H9 (cell line): ENCODE data around the gene TRIM52. TPM values are rescaled to one million over a fixed set of nuclear protein-coding genes. Genes with fewer than 3 reads are reported as not detected.

ENCODE experiments used
- DNase-seq: peaks from one replicate; pipeline ENCODE4 v3.0.0-alpha.2; 2017
- H2AFZ ChIP-seq: one replicate; pipeline ENCODE4 v1.6.1; 2013; ENCODE audit warnings: mild to moderate bottlenecking, low read length, control low read depth, moderate library complexity
- H2AK5ac ChIP-seq: 2 replicates; pipeline ENCODE4 v1.6.1; 2013; ENCODE audit warnings: low read length, control low read depth, mixed read lengths; ENCODE audit not compliant: insufficient read length
- H2BK120ac ChIP-seq: one replicate; pipeline ENCODE4 v1.6.1; 2013; ENCODE audit warnings: low read depth, mild to moderate bottlenecking, low read length, control low read depth, inconsistent platforms; ENCODE audit not compliant: poor library complexity, severe bottlenecking
- H2BK12ac ChIP-seq: 2 replicates; pipeline ENCODE4 v1.6.1; 2013; ENCODE audit warnings: low read length, control low read depth, mixed read lengths, low read depth; ENCODE audit not compliant: insufficient read length
- H2BK15ac ChIP-seq: 2 replicates; pipeline ENCODE4 v1.6.1; 2013; ENCODE audit warnings: low read depth, low read length, control low read depth
- H2BK20ac ChIP-seq: one replicate; pipeline ENCODE4 v1.6.1; 2013; ENCODE audit warnings: low read depth, mild to moderate bottlenecking, low read length, control low read depth, inconsistent platforms; ENCODE audit not compliant: poor library complexity, severe bottlenecking
- H2BK5ac ChIP-seq: 2 replicates; pipeline ENCODE4 v1.6.1; 2013; ENCODE audit warnings: low read length, control low read depth, mixed read lengths; ENCODE audit not compliant: insufficient read length
- H3K14ac ChIP-seq: 2 replicates; pipeline ENCODE4 v1.6.1; 2013; ENCODE audit warnings: low read length, control low read depth; ENCODE audit not compliant: insufficient read depth
- H3K18ac ChIP-seq: 2 replicates; pipeline ENCODE4 v1.6.1; 2013; ENCODE audit warnings: low read depth, mild to moderate bottlenecking, mixed read lengths, low read length, control low read depth; ENCODE audit not compliant: insufficient read length
- H3K23ac ChIP-seq: 2 replicates; pipeline ENCODE4 v1.6.1; 2013; ENCODE audit warnings: low read length, control low read depth, mixed read lengths, low read depth; ENCODE audit not compliant: insufficient read length
- H3K23me2 ChIP-seq: 2 replicates; pipeline ENCODE4 v1.6.1; 2013; ENCODE audit warnings: low read depth, mild to moderate bottlenecking, mixed read lengths, low read length, control low read depth; ENCODE audit not compliant: insufficient read length, poor library complexity, severe bottlenecking
- H3K27ac ChIP-seq: 2 replicates; pipeline ENCODE4 v1.5.1; 2013; ENCODE audit warnings: low read length, control low read depth, mixed read lengths, low read depth; ENCODE audit not compliant: insufficient read length
- H3K27me3 ChIP-seq: 2 replicates; pipeline ENCODE4 v1.6.1; 2013; ENCODE audit warnings: low read length, control low read depth, inconsistent platforms; ENCODE audit not compliant: insufficient read depth
- H3K4ac ChIP-seq: 2 replicates; pipeline ENCODE4 v1.6.1; 2013; ENCODE audit warnings: low read depth, mild to moderate bottlenecking, control low read depth, inconsistent platforms, low read length, moderate library complexity
- H3K4me1 ChIP-seq: 2 replicates; pipeline ENCODE4 v1.6.1; 2013; ENCODE audit warnings: low read length, control low read depth, inconsistent platforms; ENCODE audit not compliant: insufficient read depth
- H3K4me2 ChIP-seq: 2 replicates; pipeline ENCODE4 v1.6.1; 2013; ENCODE audit warnings: low read length, control low read depth, mixed read lengths; ENCODE audit not compliant: insufficient read length, insufficient read depth
- H3K56ac ChIP-seq: 2 replicates; pipeline ENCODE4 v1.6.1; 2013; ENCODE audit warnings: low read depth, mild to moderate bottlenecking, mixed read lengths, low read length, control low read depth; ENCODE audit not compliant: insufficient read length
- H3K79me1 ChIP-seq: 2 replicates; pipeline ENCODE4 v1.6.1; 2013; ENCODE audit warnings: low read depth, mild to moderate bottlenecking, moderate library complexity, low read length, control low read depth, inconsistent platforms; ENCODE audit not compliant: insufficient read depth, poor library complexity, severe bottlenecking
- H3K79me2 ChIP-seq: 2 replicates; pipeline ENCODE4 v1.6.1; 2013; ENCODE audit warnings: low read length, control low read depth, inconsistent platforms; ENCODE audit not compliant: insufficient read depth
- H3K9ac ChIP-seq: 2 replicates; pipeline ENCODE4 v1.6.1; 2013; ENCODE audit warnings: low read length, control low read depth, mixed read lengths; ENCODE audit not compliant: insufficient read length; ENCODE audit errors: extremely low read depth
- H3K9me3 ChIP-seq: one replicate; pipeline ENCODE4 v1.6.1; 2013; ENCODE audit warnings: low read depth, low read length, inconsistent platforms; ENCODE audit not compliant: control insufficient read depth
- H3T11ph ChIP-seq: one replicate; pipeline ENCODE4 v1.6.1; 2013; ENCODE audit warnings: mild to moderate bottlenecking, low read length, control low read depth, inconsistent platforms
- H4K20me1 ChIP-seq: one replicate; pipeline ENCODE4 v1.6.1; 2013; ENCODE audit not compliant: control insufficient read depth, insufficient read length, insufficient read depth
- H4K5ac ChIP-seq: 2 replicates; pipeline ENCODE4 v1.6.1; 2013; ENCODE audit warnings: low read depth, mild to moderate bottlenecking, mixed read lengths, low read length, control low read depth; ENCODE audit not compliant: insufficient read length
- H4K8ac ChIP-seq: replicated peaks from 2 replicates; pipeline ENCODE4 v1.6.1; 2013; ENCODE audit warnings: low read length, control low read depth, mixed read lengths, low read depth; ENCODE audit not compliant: insufficient read length
- H4K91ac ChIP-seq: 2 replicates; pipeline ENCODE4 v1.6.1; 2013; ENCODE audit warnings: low read depth, mild to moderate bottlenecking, moderate library complexity, mixed read lengths, low read length, control low read depth; ENCODE audit not compliant: insufficient read length
- H3K27ac Mint-ChIP-seq, 3 experiments: 2 replicates in 2 of 3; 3 replicates in 1 of 3; pipeline ENCODE4 v1.8.0; 2020 to 2021; ENCODE audit warnings: mixed read lengths in 3 of 3, mild to moderate bottlenecking in 1 of 3, moderate library complexity in 1 of 3
- H3K27me3 Mint-ChIP-seq: 2 replicates; pipeline ENCODE4 v1.8.0; 2021; ENCODE audit warnings: low read depth, mild to moderate bottlenecking, moderate library complexity, mixed read lengths
- H3K36me3 Mint-ChIP-seq, 3 experiments: 2 replicates in 2 of 3; 3 replicates in 1 of 3; pipeline ENCODE4 v1.8.0; 2020 to 2021; ENCODE audit warnings: low read depth in 3 of 3, mixed read lengths in 3 of 3; ENCODE audit not compliant: insufficient read depth in 1 of 3
- H3K4me1 Mint-ChIP-seq, 2 experiments: 2 replicates each; pipeline ENCODE4 v1.8.0; 2020; ENCODE audit warnings: mixed read lengths in 2 of 2
- H3K4me3 Mint-ChIP-seq, 2 experiments: 2 replicates in 1 of 2; 3 replicates in 1 of 2; pipeline ENCODE4 v1.8.0; 2020 to 2021; ENCODE audit warnings: mild to moderate bottlenecking in 2 of 2, mixed read lengths in 2 of 2, moderate library complexity in 1 of 2
- H3K9me3 Mint-ChIP-seq, 2 experiments: 2 replicates in 1 of 2; 3 replicates in 1 of 2; pipeline ENCODE4 v1.8.0; 2020; ENCODE audit warnings: mild to moderate bottlenecking in 2 of 2, mixed read lengths in 2 of 2, moderate library complexity in 1 of 2
- CTCF ChIP-seq: fragments of 200-600 bp; sonication (generic); conservative IDR thresholded peaks from 3 replicates; pipeline ENCODE4 v1.8.0; 2021; ENCODE audit warnings: antibody characterized with exemption, mild to moderate bottlenecking
- WGBS: extraction: QIAGEN DNeasy Blood & Tissue Kit; methylation state at CpG from one replicate; pipeline ENCODE4 v1.1.7; 2013; ENCODE audit warnings: missing lambda C conversion rate, low lambda C conversion rate, mixed read lengths; ENCODE audit not compliant: insufficient read length; ENCODE audit errors: extremely low coverage; 5-methylcytosine and 5-hydroxymethylcytosine counted together
- total RNA-seq: library from RNA; stranded (reverse); gene quantifications from 2 replicates; pipeline ENCODE4 v1.2.1, GENCODE V29; 2021

Gene TRIM52
- total RNA-seq, 1 experiment from 2014 or later = 5.1 TPM

DNA sequence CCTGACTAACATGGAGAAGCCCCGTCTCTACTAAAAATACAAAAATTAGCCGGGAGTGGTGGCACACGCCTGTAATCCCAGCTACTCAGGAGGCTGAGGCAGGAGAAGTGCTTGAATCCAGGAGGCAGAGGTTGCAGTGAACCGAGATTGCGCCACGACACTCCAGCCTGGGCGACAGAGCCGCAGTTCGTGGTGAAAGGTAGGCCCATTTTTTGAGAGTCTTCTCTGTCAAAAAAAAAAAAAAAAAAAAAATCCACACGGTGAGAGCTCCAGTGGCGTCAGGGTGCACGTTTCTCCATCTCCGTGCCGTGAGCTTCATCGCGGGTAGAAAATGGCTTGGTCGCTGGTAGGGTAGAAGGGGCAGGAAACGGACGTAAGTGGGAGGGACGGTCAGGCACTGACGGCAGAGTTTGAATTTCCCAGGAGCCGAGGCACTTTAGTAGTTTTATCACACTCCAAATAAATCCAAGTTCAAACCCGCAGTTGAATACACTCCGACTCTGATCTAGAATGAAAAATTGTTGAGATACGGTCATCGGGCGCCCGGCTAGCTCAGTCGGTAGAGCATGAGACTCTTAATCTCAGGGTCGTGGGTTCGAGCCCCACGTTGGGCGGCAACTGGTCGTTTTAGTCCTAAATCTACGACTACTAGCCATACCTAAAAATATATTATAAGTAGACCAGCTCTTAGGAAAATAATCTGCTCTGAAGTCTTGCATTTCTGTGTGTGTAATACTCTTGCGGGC is 53.6 kb downstream of the TRIM52 start:
- peaks cover 51% of the 10 kb centered on the region for H3K27me3 Mint-ChIP-seq
- H3K27me3 ChIP-seq = peaks cover 29% of the 10 kb centered on the region
- H3K4ac ChIP-seq = no peak overlapping the region

More for the DNA sequence above, 53.6 kb downstream of the TRIM52 start:
- no peak overlapping the region for H2BK15ac ChIP-seq
- H3K27ac ChIP-seq = no peak overlapping the region
- H4K20me1 ChIP-seq = no peaks in the 10 kb centered on the region
- H2AFZ ChIP-seq = no peak overlapping the region
- peak; percentile 86 for DNase-seq
- H3K4me1 Mint-ChIP-seq = peaks cover 17 to 32% of the 10 kb centered on the region in 2 experiments
- H3K14ac ChIP-seq = no peak overlapping the region
- no peak overlapping the region for H3T11ph ChIP-seq
- no peak overlapping the region for H3K56ac ChIP-seq
- H3K23ac ChIP-seq = no peak overlapping the region
- H2AK5ac ChIP-seq = no peak overlapping the region
- H4K8ac ChIP-seq = no peak overlapping the region
- H4K5ac ChIP-seq = no peak overlapping the region
- peaks cover 11 to 16% of the 10 kb centered on the region in 2 experiments; a peak in 3 of 5 replicates for H3K9me3 Mint-ChIP-seq
- WGBS = no CpG with 5 or more reads among the region's 36 CpGs
- H3K18ac ChIP-seq = peak overlapping the region; percentile 8
- H3K4me2 ChIP-seq = peak overlapping the region; percentile 92
- H3K79me2 ChIP-seq = no peaks in the 10 kb centered on the region
- no peaks in the 10 kb centered on the region for H3K79me1 ChIP-seq
- H2BK120ac ChIP-seq = no peak overlapping the region
- no peak for TF ChIP-seq CTCF
- H3K4me1 ChIP-seq = no peaks in the 10 kb centered on the region
- no peak overlapping the region for H2BK12ac ChIP-seq
- peak overlapping the region; percentile 25 for H3K9ac ChIP-seq
- no peak overlapping the region for H2BK5ac ChIP-seq
- H3K9me3 ChIP-seq = no peaks in the 10 kb centered on the region
- peaks cover 26% of the 10 kb centered on the region for H3K23me2 ChIP-seq
- H4K91ac ChIP-seq = no peak overlapping the region
- H3K27ac Mint-ChIP-seq = peak overlapping the region; percentile 42 to 85 (median 85); a peak in 6 of 7 replicates
- H3K36me3 Mint-ChIP-seq = peaks cover 0 to 8% (median 0%) of the 10 kb centered on the region in 3 experiments; a peak in 2 of 7 replicates
- no peak overlapping the region for H2BK20ac ChIP-seq
- peak overlapping the region; percentile 92 to 99 for H3K4me3 Mint-ChIP-seq
